ENCODE measurements around the gene EFTUD2. TPM values are rescaled to one million over a fixed set of nuclear protein-coding genes. Genes with fewer than 3 reads are reported as not detected.

EFTUD2 gene
- total and polyA plus RNA-seq, 9 of the 15 experiments (the other 6 are each of a cell fraction or from before 2014, with no cell fraction given) = 65.8 to 362 (median 218) TPM

- TF ChIP-seq JUN (IDR thresholded peaks at IDR 0.05; ENCODE audit: borderline replicate concordance, low read depth, low read length) (no peak), JUN (CRISPR knock-in tag; IDR thresholded peaks at IDR 0.05; ENCODE audit: borderline replicate concordance) (no peak), TBL1XR1 (IDR thresholded peaks at IDR 0.05; ENCODE audit: low read length in 2 of 2) (no peak), ZHX1 (conservative IDR thresholded peaks at IDR 0.05; ENCODE audit: low read length) (no peak), RBM25 (IDR thresholded peaks at IDR 0.05; ENCODE audit: low read depth, low read length, severe bottlenecking) (peak; percentile 90), ZNF764 (CRISPR knock-in tag; IDR thresholded peaks at IDR 0.05; ENCODE audit: low read depth) (no peak), HNRNPL (IDR thresholded peaks at IDR 0.05; ENCODE audit: low read depth, low read length) (no peak), HMGN3 (IDR thresholded peaks at IDR 0.05; ENCODE audit: borderline replicate concordance, extremely low read depth, insufficient read length, low read depth, low read length) (no peak), DDX20 (tag; IDR thresholded peaks at IDR 0.05; ENCODE audit: low read depth) (no peak), HOXB6 (CRISPR knock-in tag; IDR thresholded peaks at IDR 0.05; ENCODE audit: borderline replicate concordance) (no peak), ZBTB49 (CRISPR knock-in tag; IDR thresholded peaks at IDR 0.05; ENCODE audit: borderline replicate concordance) (no peak), NR2C2 (CRISPR knock-in tag; IDR thresholded peaks at IDR 0.05) (no peak), NR2C2 (tag; IDR thresholded peaks at IDR 0.05) (no peak), CHD4 (IDR thresholded peaks at IDR 0.05; ENCODE audit: insufficient read depth, insufficient replicate concordance, low read depth, low read length, poor library complexity, severe bottlenecking) (peak; percentile 42), ZNF165 (CRISPR knock-in tag; IDR thresholded peaks at IDR 0.05; ENCODE audit: borderline replicate concordance) (no peak), ARID4B (CRISPR knock-in tag; IDR thresholded peaks at IDR 0.05) (no peak), RFX1 (IDR thresholded peaks at IDR 0.05) (no peak)
Measured at GRCh38 chr17:44948315-44948795, 49.1 kb upstream of the EFTUD2 start (continued).

Data from K562 (cell line).